ENCODE data around the gene CCSER1.

DNA sequence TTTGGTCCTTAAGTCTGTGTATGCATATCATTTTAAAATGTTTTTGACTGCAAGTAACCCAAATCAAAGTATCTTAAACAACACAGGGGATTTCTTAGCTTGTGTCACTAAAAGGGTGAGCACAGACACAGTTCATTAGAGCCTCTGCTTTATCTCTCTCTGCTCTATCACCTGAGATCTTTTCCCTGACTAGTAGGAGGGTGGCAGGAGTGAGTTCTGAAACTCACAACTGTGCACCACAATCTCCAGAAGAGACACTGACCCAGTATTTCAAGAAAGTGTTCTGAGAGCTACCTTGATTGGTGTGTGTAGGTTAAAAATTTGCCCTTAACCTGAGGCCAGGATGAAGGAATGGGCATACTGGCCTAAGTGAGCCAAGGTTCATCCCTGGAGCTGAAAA is 24.8 kb downstream of the CCSER1 start:
- TF ChIP-seq, protein P1, sequence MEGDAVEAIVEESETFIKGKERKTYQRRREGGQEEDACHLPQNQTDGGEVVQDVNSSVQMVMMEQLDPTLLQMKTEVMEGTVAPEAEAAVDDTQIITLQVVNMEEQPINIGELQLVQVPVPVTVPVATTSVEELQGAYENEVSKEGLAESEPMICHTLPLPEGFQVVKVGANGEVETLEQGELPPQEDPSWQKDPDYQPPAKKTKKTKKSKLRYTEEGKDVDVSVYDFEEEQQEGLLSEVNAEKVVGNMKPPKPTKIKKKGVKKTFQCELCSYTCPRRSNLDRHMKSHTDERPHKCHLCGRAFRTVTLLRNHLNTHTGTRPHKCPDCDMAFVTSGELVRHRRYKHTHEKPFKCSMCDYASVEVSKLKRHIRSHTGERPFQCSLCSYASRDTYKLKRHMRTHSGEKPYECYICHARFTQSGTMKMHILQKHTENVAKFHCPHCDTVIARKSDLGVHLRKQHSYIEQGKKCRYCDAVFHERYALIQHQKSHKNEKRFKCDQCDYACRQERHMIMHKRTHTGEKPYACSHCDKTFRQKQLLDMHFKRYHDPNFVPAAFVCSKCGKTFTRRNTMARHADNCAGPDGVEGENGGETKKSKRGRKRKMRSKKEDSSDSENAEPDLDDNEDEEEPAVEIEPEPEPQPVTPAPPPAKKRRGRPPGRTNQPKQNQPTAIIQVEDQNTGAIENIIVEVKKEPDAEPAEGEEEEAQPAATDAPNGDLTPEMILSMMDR (conservative IDR thresholded peaks at IDR 0.05; ENCODE audit: low read length) = no peak
- TF ChIP-seq EZH2phosphoT487 (IDR thresholded peaks at IDR 0.05; ENCODE audit: borderline replicate concordance) = no peak

Data from Loucy (cell line).